Breast epithelium (tissue), 4 donors: ENCODE data around the gene KSR2. TPM values are rescaled to one million over a fixed set of nuclear protein-coding genes. Genes with fewer than 3 reads are reported as not detected.
A peak's percentile ranks its signal among the peaks of the same experiment; 100 is the strongest.
"Not testable (repeated sequence)": the region's sequence is repeated elsewhere in the genome, so short reads cannot be mapped to it uniquely, and the experiment has no call there.

Experiments
- DNase-seq, 2 donors: peaks; one replicate each; pipeline ENCODE4 v3.0.0-alpha.2; 2019; ENCODE audit warnings: low spot score in 2 of 2
- H3K27ac ChIP-seq, 2 donors: fragments of 200-600 bp; sonication (generic) in 1 of 2; one replicate each; pipeline ENCODE4 v1.5.1; 2016 to 2019; ENCODE audit warnings: mild to moderate bottlenecking in 1 of 2
- H3K27me3 ChIP-seq, 2 donors: fragments of 200-600 bp; sonication (generic) in 1 of 2; one replicate each; pipeline versions ENCODE4 v1.5.1 to v1.6.0; 2017 to 2019; ENCODE audit warnings: control low read depth in 1 of 2, mild to moderate bottlenecking in 1 of 2
- H3K36me3 ChIP-seq: fragments of 200-600 bp; one replicate; pipeline ENCODE4 v1.5.1; 2019
- H3K4me1 ChIP-seq, 2 donors: fragments of 200-600 bp; sonication (generic); one replicate each; pipeline ENCODE4 v1.5.1; 2016 to 2019; ENCODE audit warnings: control low read depth in 1 of 2
- H3K4me3 ChIP-seq, 3 donors: fragments of 200-600 bp; sonication (generic); 1 replicate in 2 of 3; 2 replicates in 1 of 3; pipeline ENCODE4 v1.5.1; 2016 to 2019; ENCODE audit warnings: mild to moderate bottlenecking in 3 of 3, moderate library complexity in 2 of 3
- H3K9me3 ChIP-seq, 2 donors: fragments of 200-600 bp; sonication (generic) in 1 of 2; one replicate each; pipeline ENCODE4 v1.5.1; 2016 to 2019; ENCODE audit warnings: control low read depth in 1 of 2
- CTCF ChIP-seq, 3 donors: fragments of 450-650 bp; IDR thresholded peaks; one replicate each; pipeline ENCODE4 v1.5.1; 2016 to 2017; ENCODE audit warnings: antibody characterized with exemption in 3 of 3, mild to moderate bottlenecking in 3 of 3, moderate library complexity in 3 of 3
- POLR2A ChIP-seq: fragments of 450-650 bp; IDR thresholded peaks from one replicate; pipeline ENCODE4 v1.6.1; 2016; ENCODE audit warnings: antibody characterized with exemption, mild to moderate bottlenecking, moderate library complexity
- POLR2AphosphoS5 ChIP-seq, 3 donors: sonication (generic); formaldehyde crosslinking; IDR thresholded peaks; one replicate each; pipeline ENCODE4 v1.6.1; 2017; ENCODE audit warnings: antibody characterized with exemption in 3 of 3
- intact Hi-C: fragments of 100-400 bp; cut with DNase I; formaldehyde crosslinking; loops from one replicate; pipeline ENCODE4 v1.15.1; 2023; ENCODE audit warnings: low total_unique reads
- total RNA-seq, 3 donors: library from RNA; depleted of rRNA; stranded (reverse); fragments of >200 nt; gene quantifications; one replicate each; pipeline ENCODE4 v1.1.0, GENCODE V29; 2016

Gene KSR2
- total RNA-seq, 3 donors from 2014 or later: under 0.01 to 1.9 (median 0.33) TPM

- no peaks in the 10 kb centered on the region for H3K4me1 ChIP-seq
- H3K36me3 ChIP-seq: no peaks in the 10 kb centered on the region
- no peaks in the 10 kb centered on the region for H3K27me3 ChIP-seq
- no peak overlapping the region for H3K4me3 ChIP-seq
- intact Hi-C loops: no loop called here
- H3K9me3 ChIP-seq: no peaks in the 10 kb centered on the region
- no peak overlapping the region for H3K27ac ChIP-seq
- TF ChIP-seq POLR2AphosphoS5 (IDR thresholded peaks at IDR 0.05): no peak
- no peak for TF ChIP-seq CTCF (IDR thresholded peaks at IDR 0.05)
- no peak for TF ChIP-seq POLR2A
- no peak for DNase-seq
Measured at GRCh38 chr12:117861691-117862090, 107.1 kb downstream of the KSR2 start.

- H3K27me3 ChIP-seq, H3K4me3 ChIP-seq, intact Hi-C loops, DNase-seq, H3K27ac ChIP-seq, H3K9me3 ChIP-seq, H3K4me1 ChIP-seq, H3K36me3 ChIP-seq: not testable (repeated sequence)
Measured at GRCh38 chr12:117860787-117861290, 108.0 kb downstream of the KSR2 start.

- Histone ChIP-seq H3K36me3 (no peaks in the 10 kb centered on the region), H3K9me3 (no peaks in the 10 kb centered on the region), H3K27ac (no peak overlapping the region), H3K4me1 (no peaks in the 10 kb centered on the region), H3K4me3 (no peak overlapping the region), H3K27me3 (no peaks in the 10 kb centered on the region)
- intact Hi-C loops: no loop called here
- no peak for TF ChIP-seq CTCF (IDR thresholded peaks at IDR 0.05)
- TF ChIP-seq POLR2AphosphoS5 (IDR thresholded peaks at IDR 0.05): no peak
- no peak for TF ChIP-seq POLR2A
- DNase-seq: no peak
Measured at GRCh38 chr12:117860111-117860510, 108.7 kb downstream of the KSR2 start.

- Histone ChIP-seq H3K9me3 (no peaks in the 10 kb centered on the region), H3K4me1 (no peaks in the 10 kb centered on the region), H3K36me3 (no peaks in the 10 kb centered on the region), H3K27me3 (no peaks in the 10 kb centered on the region), H3K4me3 (no peak overlapping the region), H3K27ac (no peak overlapping the region)
- no peak for DNase-seq
- TF ChIP-seq CTCF (IDR thresholded peaks at IDR 0.05) (peak; percentile 20 to 40 (median 35)), POLR2A (no peak), POLR2AphosphoS5 (IDR thresholded peaks at IDR 0.05) (no peak)
- intact Hi-C loops: no loop called here
Measured at GRCh38 chr12:117857632-117858612, 110.9 kb downstream of the KSR2 start.

- DNase-seq, H3K4me3 ChIP-seq, H3K27ac ChIP-seq, H3K36me3 ChIP-seq, H3K9me3 ChIP-seq, intact Hi-C loops, H3K4me1 ChIP-seq, H3K27me3 ChIP-seq: not testable (repeated sequence)
Measured at GRCh38 chr12:117857139-117857538, 111.7 kb downstream of the KSR2 start.

GRCh38 chr12:117855165-117855564 lies 113.6 kb downstream of the KSR2 start:
- DNase-seq: no peak
- no peak overlapping the region for H3K27ac ChIP-seq
- no peak for TF ChIP-seq CTCF (IDR thresholded peaks at IDR 0.05)
- TF ChIP-seq POLR2AphosphoS5 (IDR thresholded peaks at IDR 0.05): no peak
- TF ChIP-seq POLR2A: no peak
- H3K4me3 ChIP-seq: no peak overlapping the region
- H3K9me3 ChIP-seq: no peaks in the 10 kb centered on the region
- intact Hi-C loops: no loop called here
- H3K4me1 ChIP-seq: no peaks in the 10 kb centered on the region
- H3K36me3 ChIP-seq: no peaks in the 10 kb centered on the region
- H3K27me3 ChIP-seq: no peaks in the 10 kb centered on the region
